Cardiac muscle cell (in vitro differentiated cells and primary cell): ENCODE results near the gene PPP1R9A. TPM values are rescaled to one million over a fixed set of nuclear protein-coding genes. Genes with fewer than 3 reads are reported as not detected.
A peak's percentile ranks its signal among the peaks of the same experiment; 100 is the strongest.

Experiments
- DNase-seq, 2 donors: peaks; one replicate each; pipeline versions ENCODE4 v3.0.0 to v3.0.0-alpha.2; 2010 to 2017; ENCODE audit warnings: low read depth in 1 of 2, low spot score in 1 of 2
- H3K27ac ChIP-seq: fragments of 200-600 bp; sonication (generic); 2 replicates; pipeline ENCODE4 v1.5.1; 2016
- H3K27me3 ChIP-seq: fragments of 200-600 bp; sonication (generic); 2 replicates; pipeline ENCODE4 v1.6.0; 2016; ENCODE audit warnings: control low read depth
- H3K36me3 ChIP-seq: fragments of 200-600 bp; sonication (generic); 2 replicates; pipeline ENCODE4 v1.5.1; 2016; ENCODE audit warnings: control low read depth
- H3K4me1 ChIP-seq: fragments of 200-600 bp; sonication (generic); 2 replicates; pipeline ENCODE4 v1.8.1; 2017; ENCODE audit warnings: low read depth, mild to moderate bottlenecking, mixed run types
- H3K4me3 ChIP-seq: fragments of 200-600 bp; sonication (generic); 2 replicates; pipeline ENCODE4 v1.5.1; 2016; ENCODE audit warnings: mild to moderate bottlenecking
- H3K9me3 ChIP-seq: fragments of 200-600 bp; sonication (generic); 2 replicates; pipeline ENCODE4 v1.5.1; 2017; ENCODE audit warnings: low read depth, mild to moderate bottlenecking, control low read depth
- CTCF ChIP-seq: IDR thresholded peaks from 2 replicates; pipeline ENCODE4 v1.5.1; 2012; ENCODE audit warnings: low read depth, mild to moderate bottlenecking, low read length
- polyA plus RNA-seq: library from polyadenylated mRNA; unstranded; fragments of >200 nt; fragmentation: Nextera tagmentation; extraction: Ambion mirVana; gene quantifications from 2 replicates; pipeline ENCODE4 v1.2.1, GENCODE V29; 2016
- total RNA-seq: library from RNA; depleted of rRNA; stranded (reverse); fragments of >200 nt; gene quantifications from 2 replicates; pipeline ENCODE4 v1.2.3, GENCODE V29; 2016

The PPP1R9A gene
- total and polyA plus RNA-seq, 2 experiments from 2014 or later = 21.4 to 41.5 TPM

GRCh38 chr7:95342642-95343307 lies 435.4 kb downstream of the PPP1R9A start:
- H3K27ac ChIP-seq = no peak overlapping the region
- TF ChIP-seq CTCF = peak; percentile 5
- H3K27me3 ChIP-seq = no peaks in the 10 kb centered on the region
- H3K4me1 ChIP-seq = no peaks in the 10 kb centered on the region
- no peak overlapping the region for H3K4me3 ChIP-seq
- peak in 1 of 2 donors; percentile 17 for DNase-seq
- H3K9me3 ChIP-seq = no peaks in the 10 kb centered on the region
- no peaks in the 10 kb centered on the region for H3K36me3 ChIP-seq
